Osteoblast (primary cell): Measurements from ENCODE around the gene ZNF207. TPM values are rescaled to one million over a fixed set of nuclear protein-coding genes. Genes with fewer than 3 reads are reported as not detected.

ENCODE experiments used
- DNase-seq: peaks from one replicate; pipeline ENCODE4 v3.0.0; 2011; ENCODE audit warnings: low spot score, mixed read lengths; ENCODE audit not compliant: insufficient read length; ENCODE audit errors: missing footprints
- H2AFZ ChIP-seq: 2 replicates; pipeline ENCODE4 v1.6.0; 2011; ENCODE audit warnings: mild to moderate bottlenecking, low read length
- H3K27ac ChIP-seq: 2 replicates; pipeline ENCODE4 v1.5.1; 2011; ENCODE audit warnings: mild to moderate bottlenecking, low read depth, low read length, moderate library complexity
- H3K27me3 ChIP-seq: 2 replicates; pipeline ENCODE4 v1.6.0; 2012; ENCODE audit warnings: mild to moderate bottlenecking, control low read depth, inconsistent platforms, low read length, moderate library complexity; ENCODE audit not compliant: insufficient read depth
- H3K36me3 ChIP-seq: 2 replicates; pipeline ENCODE4 v1.5.1; 2011; ENCODE audit warnings: mild to moderate bottlenecking, low read length, control low read depth, moderate library complexity; ENCODE audit not compliant: insufficient read depth
- H3K4me1 ChIP-seq: 2 replicates; pipeline ENCODE4 v1.5.1; 2011; ENCODE audit warnings: mild to moderate bottlenecking, low read length, control low read depth, moderate library complexity; ENCODE audit not compliant: insufficient read depth
- H3K4me2 ChIP-seq: 2 replicates; pipeline ENCODE4 v1.6.0; 2011; ENCODE audit warnings: mild to moderate bottlenecking, low read length; ENCODE audit not compliant: insufficient read depth
- H3K4me3 ChIP-seq: fragments of 200-600 bp; sonication (generic); 3 replicates; pipeline ENCODE4 v1.5.1; 2012; ENCODE audit warnings: mild to moderate bottlenecking, low read length, inconsistent platforms; ENCODE audit not compliant: insufficient read depth
- H3K79me2 ChIP-seq: 2 replicates; pipeline ENCODE4 v1.6.0; 2012; ENCODE audit warnings: mild to moderate bottlenecking, low read length, control low read depth, inconsistent platforms; ENCODE audit not compliant: insufficient read depth
- H3K9me3 ChIP-seq: 2 replicates; pipeline ENCODE4 v1.5.1; 2011; ENCODE audit warnings: low read depth, low read length, control low read depth
- H4K20me1 ChIP-seq: 2 replicates; pipeline ENCODE4 v1.6.0; 2012; ENCODE audit warnings: mild to moderate bottlenecking, low read length, control low read depth; ENCODE audit not compliant: insufficient read depth
- CTCF ChIP-seq: IDR thresholded peaks from 2 replicates; pipeline ENCODE4 v1.5.1; 2011; ENCODE audit warnings: mild to moderate bottlenecking, low read depth, low read length, moderate library complexity; ENCODE audit errors: extremely low read depth
- total RNA-seq: library from RNA; depleted of rRNA; stranded (reverse); fragments of >200 nt; gene quantifications from 2 replicates; pipeline ENCODE4 v1.2.3, GENCODE V29; 2012

The ZNF207 gene
- total RNA-seq, 1 donor, result 131 TPM

GRCh38 chr17:32323811-32324491, 26.0 kb upstream of the ZNF207 start:
- H3K79me2 ChIP-seq, result no peaks in the 10 kb centered on the region
- H2AFZ ChIP-seq, result peak overlapping the region; percentile 95
- no peaks in the 10 kb centered on the region for H3K36me3 ChIP-seq
- no peaks in the 10 kb centered on the region for H3K9me3 ChIP-seq
- H3K4me2 ChIP-seq, result peak overlapping the region; percentile 92
- H4K20me1 ChIP-seq, result no peaks in the 10 kb centered on the region
- no peak for TF ChIP-seq CTCF
- H3K4me1 ChIP-seq, result peaks cover 10% of the 10 kb centered on the region
- peak overlapping the region; percentile 72 for H3K4me3 ChIP-seq
- DNase-seq, result peak; percentile 92
- no peaks in the 10 kb centered on the region for H3K27me3 ChIP-seq
- H3K27ac ChIP-seq, result peak overlapping the region; percentile 3

DNA sequence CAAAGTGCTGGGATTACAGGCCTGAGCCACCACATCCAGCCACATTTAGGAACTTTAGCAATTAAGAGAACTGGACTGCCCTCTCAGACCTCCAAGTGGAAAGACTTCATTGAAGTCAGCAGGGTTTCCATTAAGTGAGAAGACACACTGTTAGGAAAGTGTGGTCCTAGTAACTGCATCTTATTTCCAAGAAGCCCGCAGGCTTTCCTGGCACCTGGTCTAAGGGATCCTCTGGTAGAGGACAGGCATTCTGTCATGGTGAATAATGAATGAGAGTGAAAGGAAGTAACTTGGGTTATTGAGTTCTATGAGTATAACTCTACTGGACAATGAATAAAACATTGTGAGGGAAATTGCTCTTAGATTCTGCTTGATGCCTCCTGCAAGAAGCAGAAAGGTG, 22.0 kb upstream of the ZNF207 start:
- no peak for TF ChIP-seq CTCF
- no peaks in the 10 kb centered on the region for H4K20me1 ChIP-seq
- H3K9me3 ChIP-seq, result no peaks in the 10 kb centered on the region
- no peaks in the 10 kb centered on the region for H3K79me2 ChIP-seq
- H3K4me2 ChIP-seq, result no peak overlapping the region
- H3K27ac ChIP-seq, result no peak overlapping the region
- no peak overlapping the region for H3K4me3 ChIP-seq
- DNase-seq, result peak; percentile 64
- no peaks in the 10 kb centered on the region for H3K27me3 ChIP-seq
- H2AFZ ChIP-seq, result no peak overlapping the region
- H3K4me1 ChIP-seq, result peaks cover 13% of the 10 kb centered on the region
- H3K36me3 ChIP-seq, result peaks cover 4% of the 10 kb centered on the region

- peaks cover 3% of the 10 kb centered on the region for H3K4me1 ChIP-seq
- no peaks in the 10 kb centered on the region for H4K20me1 ChIP-seq
- H3K4me3 ChIP-seq, result no peak overlapping the region
- no peaks in the 10 kb centered on the region for H3K27me3 ChIP-seq
- DNase-seq, result no peak
- no peak for TF ChIP-seq CTCF
- H2AFZ ChIP-seq, result no peak overlapping the region
- H3K36me3 ChIP-seq, result peaks cover 9% of the 10 kb centered on the region
- no peak overlapping the region for H3K4me2 ChIP-seq
- H3K79me2 ChIP-seq, result no peaks in the 10 kb centered on the region
- no peak overlapping the region for H3K27ac ChIP-seq
- H3K9me3 ChIP-seq, result no peaks in the 10 kb centered on the region
Measured at GRCh38 chr17:32330147-32330546, 19.8 kb upstream of the ZNF207 start.

DNA sequence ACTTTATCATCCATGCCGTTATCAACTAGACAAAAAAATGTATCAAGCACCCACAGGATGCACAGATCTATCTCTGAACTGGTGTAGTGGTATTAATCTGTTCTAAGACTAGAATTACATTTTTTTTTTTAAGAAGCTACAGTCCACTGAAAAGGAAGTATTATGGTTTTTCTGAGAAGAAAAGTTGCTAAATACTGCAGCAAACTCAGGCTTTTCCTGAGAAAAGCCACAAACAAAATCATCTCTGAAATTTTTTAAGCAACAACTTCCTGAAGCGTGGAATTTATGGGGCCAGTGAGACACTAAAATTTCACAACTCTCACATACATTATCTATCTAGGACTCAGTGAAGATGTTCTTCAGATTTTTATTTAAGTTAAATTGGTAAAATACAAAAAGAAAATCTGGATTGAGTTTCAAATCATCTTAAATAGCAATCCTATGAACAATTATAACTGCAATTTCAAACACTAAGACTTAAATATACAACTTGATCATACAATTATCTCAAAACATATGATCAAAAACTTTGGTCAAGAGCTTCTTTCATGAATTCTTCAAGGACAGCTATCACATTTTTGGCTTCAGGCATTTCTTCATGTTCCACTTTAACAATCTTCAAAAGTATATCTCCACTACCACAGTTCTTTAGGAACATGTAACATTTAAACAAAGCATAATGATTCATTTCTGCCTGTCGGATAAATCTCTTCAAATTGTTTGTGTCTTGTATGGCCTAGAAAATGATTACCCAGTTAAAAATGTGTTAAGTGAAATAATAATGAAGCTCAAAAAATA, 18.5 kb upstream of the ZNF207 start:
- no peak overlapping the region for H2AFZ ChIP-seq
- H4K20me1 ChIP-seq, result no peaks in the 10 kb centered on the region
- no peaks in the 10 kb centered on the region for H3K79me2 ChIP-seq
- no peaks in the 10 kb centered on the region for H3K27me3 ChIP-seq
- no peak for TF ChIP-seq CTCF
- H3K9me3 ChIP-seq, result no peaks in the 10 kb centered on the region
- no peak for DNase-seq
- peaks cover 11% of the 10 kb centered on the region for H3K4me1 ChIP-seq
- H3K4me3 ChIP-seq, result no peak overlapping the region
- H3K4me2 ChIP-seq, result no peak overlapping the region
- H3K36me3 ChIP-seq, result peaks cover 9% of the 10 kb centered on the region
- H3K27ac ChIP-seq, result no peak overlapping the region
